Osteoblast (primary cell): ENCODE measurements around the gene PCGF6. TPM values are rescaled to one million over a fixed set of nuclear protein-coding genes. Genes with fewer than 3 reads are reported as not detected.

Experiments used
- DNase-seq: peaks from one replicate; pipeline ENCODE4 v3.0.0; 2011; ENCODE audit warnings: low spot score, mixed read lengths; ENCODE audit not compliant: insufficient read length; ENCODE audit errors: missing footprints
- H2AFZ ChIP-seq: 2 replicates; pipeline ENCODE4 v1.6.0; 2011; ENCODE audit warnings: mild to moderate bottlenecking, low read length
- H3K27ac ChIP-seq: 2 replicates; pipeline ENCODE4 v1.5.1; 2011; ENCODE audit warnings: mild to moderate bottlenecking, low read depth, low read length, moderate library complexity
- H3K27me3 ChIP-seq: 2 replicates; pipeline ENCODE4 v1.6.0; 2012; ENCODE audit warnings: mild to moderate bottlenecking, control low read depth, inconsistent platforms, low read length, moderate library complexity; ENCODE audit not compliant: insufficient read depth
- H3K36me3 ChIP-seq: 2 replicates; pipeline ENCODE4 v1.5.1; 2011; ENCODE audit warnings: mild to moderate bottlenecking, low read length, control low read depth, moderate library complexity; ENCODE audit not compliant: insufficient read depth
- H3K4me1 ChIP-seq: 2 replicates; pipeline ENCODE4 v1.5.1; 2011; ENCODE audit warnings: mild to moderate bottlenecking, low read length, control low read depth, moderate library complexity; ENCODE audit not compliant: insufficient read depth
- H3K4me2 ChIP-seq: 2 replicates; pipeline ENCODE4 v1.6.0; 2011; ENCODE audit warnings: mild to moderate bottlenecking, low read length; ENCODE audit not compliant: insufficient read depth
- H3K4me3 ChIP-seq: fragments of 200-600 bp; sonication (generic); 3 replicates; pipeline ENCODE4 v1.5.1; 2012; ENCODE audit warnings: mild to moderate bottlenecking, low read length, inconsistent platforms; ENCODE audit not compliant: insufficient read depth
- H3K79me2 ChIP-seq: 2 replicates; pipeline ENCODE4 v1.6.0; 2012; ENCODE audit warnings: mild to moderate bottlenecking, low read length, control low read depth, inconsistent platforms; ENCODE audit not compliant: insufficient read depth
- H3K9me3 ChIP-seq: 2 replicates; pipeline ENCODE4 v1.5.1; 2011; ENCODE audit warnings: low read depth, low read length, control low read depth
- H4K20me1 ChIP-seq: 2 replicates; pipeline ENCODE4 v1.6.0; 2012; ENCODE audit warnings: mild to moderate bottlenecking, low read length, control low read depth; ENCODE audit not compliant: insufficient read depth
- total RNA-seq: library from RNA; depleted of rRNA; stranded (reverse); fragments of >200 nt; gene quantifications from 2 replicates; pipeline ENCODE4 v1.2.3, GENCODE V29; 2012
- TF ChIP-seq, protein P1 (sequence below): IDR thresholded peaks from 2 replicates; pipeline ENCODE4 v1.5.1; 2011; ENCODE audit warnings: mild to moderate bottlenecking, low read depth, low read length, moderate library complexity; ENCODE audit errors: extremely low read depth

PCGF6 gene
- total RNA-seq, 1 donor = 16.6 TPM

DNA sequence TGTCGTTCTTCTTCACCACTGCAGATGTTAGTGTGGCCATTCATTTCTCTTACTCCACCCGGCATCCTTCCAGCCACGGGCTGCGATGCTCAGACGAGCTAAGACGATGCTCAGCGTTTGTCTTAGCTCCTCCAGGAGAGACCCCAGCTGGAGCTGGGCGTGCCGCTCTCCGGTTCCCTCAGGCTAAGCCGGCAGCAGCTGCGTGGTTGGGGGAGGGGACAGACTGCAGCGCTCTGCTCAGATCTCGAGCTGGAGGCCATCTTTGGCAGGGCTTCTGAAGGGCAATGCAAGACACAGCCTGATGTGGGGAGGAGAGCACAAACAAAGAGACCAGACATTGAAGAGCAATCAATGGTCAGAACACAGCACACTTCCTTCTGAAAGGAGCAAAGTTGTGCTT lies 69.2 kb downstream of the PCGF6 start:
- no peaks in the 10 kb centered on the region for H3K4me1 ChIP-seq
- H3K4me2 ChIP-seq = no peak overlapping the region
- no peak overlapping the region for H3K4me3 ChIP-seq
- H3K27ac ChIP-seq = no peak overlapping the region
- H4K20me1 ChIP-seq = no peaks in the 10 kb centered on the region
- no peak overlapping the region for H2AFZ ChIP-seq
- no peaks in the 10 kb centered on the region for H3K9me3 ChIP-seq
- H3K27me3 ChIP-seq = peaks cover 76% of the 10 kb centered on the region
- H3K79me2 ChIP-seq = no peaks in the 10 kb centered on the region
- DNase-seq = no peak
- TF ChIP-seq, protein P1, sequence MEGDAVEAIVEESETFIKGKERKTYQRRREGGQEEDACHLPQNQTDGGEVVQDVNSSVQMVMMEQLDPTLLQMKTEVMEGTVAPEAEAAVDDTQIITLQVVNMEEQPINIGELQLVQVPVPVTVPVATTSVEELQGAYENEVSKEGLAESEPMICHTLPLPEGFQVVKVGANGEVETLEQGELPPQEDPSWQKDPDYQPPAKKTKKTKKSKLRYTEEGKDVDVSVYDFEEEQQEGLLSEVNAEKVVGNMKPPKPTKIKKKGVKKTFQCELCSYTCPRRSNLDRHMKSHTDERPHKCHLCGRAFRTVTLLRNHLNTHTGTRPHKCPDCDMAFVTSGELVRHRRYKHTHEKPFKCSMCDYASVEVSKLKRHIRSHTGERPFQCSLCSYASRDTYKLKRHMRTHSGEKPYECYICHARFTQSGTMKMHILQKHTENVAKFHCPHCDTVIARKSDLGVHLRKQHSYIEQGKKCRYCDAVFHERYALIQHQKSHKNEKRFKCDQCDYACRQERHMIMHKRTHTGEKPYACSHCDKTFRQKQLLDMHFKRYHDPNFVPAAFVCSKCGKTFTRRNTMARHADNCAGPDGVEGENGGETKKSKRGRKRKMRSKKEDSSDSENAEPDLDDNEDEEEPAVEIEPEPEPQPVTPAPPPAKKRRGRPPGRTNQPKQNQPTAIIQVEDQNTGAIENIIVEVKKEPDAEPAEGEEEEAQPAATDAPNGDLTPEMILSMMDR = no peak
- no peaks in the 10 kb centered on the region for H3K36me3 ChIP-seq

DNA sequence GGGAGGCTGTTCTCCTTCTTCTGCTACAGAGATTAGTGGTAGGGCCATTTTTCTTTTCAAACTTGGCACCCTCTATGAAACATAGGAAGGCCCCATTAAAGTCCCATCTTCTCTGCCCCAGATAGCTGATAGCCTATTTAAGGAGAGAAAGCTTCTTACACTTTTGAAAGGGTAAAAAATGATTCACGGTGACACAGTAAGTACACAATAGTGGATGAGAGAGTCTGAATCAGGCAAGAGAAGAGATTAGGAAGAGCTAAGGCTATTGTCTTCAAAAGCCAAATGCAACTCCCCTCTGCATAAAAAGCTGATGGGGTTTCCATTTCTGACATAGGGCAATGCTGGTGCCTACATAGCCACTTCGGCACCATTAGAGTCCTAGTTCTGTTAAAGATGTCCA lies 70.4 kb downstream of the PCGF6 start:
- no peak for DNase-seq
- H3K4me1 ChIP-seq = no peaks in the 10 kb centered on the region
- TF ChIP-seq, protein P1 = no peak
- no peaks in the 10 kb centered on the region for H4K20me1 ChIP-seq
- no peak overlapping the region for H3K4me3 ChIP-seq
- no peak overlapping the region for H3K27ac ChIP-seq
- no peaks in the 10 kb centered on the region for H3K9me3 ChIP-seq
- no peaks in the 10 kb centered on the region for H3K79me2 ChIP-seq
- H3K4me2 ChIP-seq = no peak overlapping the region
- H3K36me3 ChIP-seq = no peaks in the 10 kb centered on the region
- peaks cover 83% of the 10 kb centered on the region for H3K27me3 ChIP-seq
- no peak overlapping the region for H2AFZ ChIP-seq

DNA sequence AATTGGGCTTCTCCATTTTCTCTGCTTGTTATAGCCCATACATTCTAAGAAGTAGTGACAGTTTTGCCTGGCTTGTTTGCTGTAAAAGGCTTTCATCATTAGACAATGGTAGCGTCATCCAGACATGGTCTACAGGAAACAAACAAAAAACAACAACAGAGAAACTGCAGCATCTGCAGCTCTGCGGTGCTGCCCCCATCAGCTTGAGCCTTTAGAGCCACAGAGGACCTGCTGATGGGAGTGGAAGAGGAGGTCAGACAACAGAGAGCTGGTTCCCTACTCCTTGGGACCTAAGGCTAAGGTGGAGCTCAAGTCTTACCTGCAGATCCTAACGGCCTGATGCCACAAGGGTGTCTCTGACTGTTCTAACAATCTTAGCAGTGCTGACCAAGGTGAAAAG lies 70.9 kb downstream of the PCGF6 start:
- Histone ChIP-seq H3K9me3 (no peaks in the 10 kb centered on the region), H3K4me1 (no peaks in the 10 kb centered on the region), H3K79me2 (no peaks in the 10 kb centered on the region), H3K36me3 (no peaks in the 10 kb centered on the region), H2AFZ (no peak overlapping the region), H3K4me3 (no peak overlapping the region), H4K20me1 (no peaks in the 10 kb centered on the region), H3K27ac (no peak overlapping the region), H3K4me2 (no peak overlapping the region), H3K27me3 (peaks cover 88% of the 10 kb centered on the region)
- no peak for DNase-seq
- TF ChIP-seq, protein P1 = no peak

DNA sequence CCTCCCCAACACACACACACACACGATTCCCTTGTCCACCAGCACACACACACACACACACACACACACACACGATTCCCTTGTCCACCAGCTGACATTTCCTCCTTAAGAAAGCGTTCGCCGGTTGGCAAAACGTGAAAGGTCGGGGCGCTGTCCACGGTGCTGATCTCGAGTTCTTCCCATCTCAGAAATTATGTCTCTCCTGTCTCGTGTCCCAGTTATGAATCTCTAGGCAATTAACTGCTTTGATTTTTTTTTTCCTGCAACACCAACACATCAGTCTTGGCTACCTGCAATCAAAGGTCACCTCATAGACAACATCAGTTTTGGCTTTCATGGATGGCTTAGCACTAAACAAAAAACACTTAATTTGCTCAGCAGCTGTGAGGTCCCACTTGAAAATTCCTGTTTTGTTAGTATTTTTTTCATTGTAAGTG lies 72.1 kb downstream of the PCGF6 start:
- TF ChIP-seq, protein P1 = no peak
- no peaks in the 10 kb centered on the region for H4K20me1 ChIP-seq
- no peak overlapping the region for H3K4me2 ChIP-seq
- no peaks in the 10 kb centered on the region for H3K9me3 ChIP-seq
- H2AFZ ChIP-seq = no peak overlapping the region
- no peak overlapping the region for H3K4me3 ChIP-seq
- peaks cover 85% of the 10 kb centered on the region for H3K27me3 ChIP-seq
- peak; percentile 76 for DNase-seq
- H3K79me2 ChIP-seq = no peaks in the 10 kb centered on the region
- H3K27ac ChIP-seq = no peak overlapping the region
- H3K36me3 ChIP-seq = no peaks in the 10 kb centered on the region
- H3K4me1 ChIP-seq = no peaks in the 10 kb centered on the region
